GM23338 (cell line): ENCODE measurements around the gene ARPC4. TPM values are rescaled to one million over a fixed set of nuclear protein-coding genes. Genes with fewer than 3 reads are reported as not detected.

Source experiments
- ATAC-seq: fragments of 200-7000 bp; cut with Tn5 transposase; 3 replicates; pipeline ENCODE4 v1.9.1; 2020
- DNase-seq: peaks from one replicate; pipeline ENCODE4 v3.0.0-alpha.2; 2015; ENCODE audit warnings: low spot score
- H2AFZ ChIP-seq: fragments of 200-600 bp; sonication (generic); 2 replicates; pipeline ENCODE4 v1.8.0; 2016; ENCODE audit warnings: antibody characterized with exemption, mild to moderate bottlenecking, moderate library complexity
- H3F3A ChIP-seq: fragments of 200-600 bp; sonication (generic); replicated peaks from 2 replicates; pipeline ENCODE4 v1.8.0; 2017; ENCODE audit warnings: antibody characterized with exemption, mixed run types, low read depth
- H3K27ac ChIP-seq: fragments of 200-600 bp; sonication (generic); 2 replicates; pipeline ENCODE4 v1.6.1; 2016; ENCODE audit warnings: low read depth
- H3K27me3 ChIP-seq: fragments of 200-600 bp; sonication (generic); 2 replicates; pipeline ENCODE4 v1.8.0; 2016; ENCODE audit warnings: mild to moderate bottlenecking, mixed run types, moderate library complexity; ENCODE audit not compliant: insufficient read depth
- H3K36me3 ChIP-seq: fragments of 200-600 bp; sonication (generic); 2 replicates; pipeline ENCODE4 v1.8.0; 2016; ENCODE audit warnings: mild to moderate bottlenecking; ENCODE audit not compliant: insufficient read depth
- H3K4me1 ChIP-seq: fragments of 200-600 bp; sonication (generic); 2 replicates; pipeline ENCODE4 v1.8.0; 2016; ENCODE audit warnings: mild to moderate bottlenecking, moderate library complexity; ENCODE audit not compliant: insufficient read depth
- H3K4me2 ChIP-seq: fragments of 200-600 bp; sonication (generic); 2 replicates; pipeline ENCODE4 v1.7.1; 2017; ENCODE audit warnings: mixed run types
- H3K4me3 ChIP-seq: fragments of 200-600 bp; sonication (generic); 2 replicates; pipeline ENCODE4 v1.6.1; 2016; ENCODE audit warnings: mixed run types
- H3K79me2 ChIP-seq: fragments of 200-600 bp; sonication (generic); replicated peaks from 2 replicates; pipeline ENCODE4 v1.8.0; 2017; ENCODE audit warnings: mild to moderate bottlenecking; ENCODE audit not compliant: insufficient read depth
- H3K9me2 ChIP-seq: fragments of 200-600 bp; sonication (generic); 2 replicates; pipeline ENCODE4 v1.8.0; 2017; ENCODE audit not compliant: insufficient read depth
- H4K20me1 ChIP-seq: fragments of 200-600 bp; sonication (generic); replicated peaks from 2 replicates; pipeline ENCODE4 v1.8.0; 2017; ENCODE audit warnings: mild to moderate bottlenecking; ENCODE audit not compliant: insufficient read depth
- H3K27ac Mint-ChIP-seq: 2 replicates; pipeline ENCODE4 v1.8.0; 2020; ENCODE audit warnings: inconsistent platforms, mild to moderate bottlenecking, moderate library complexity, mixed read lengths
- H3K27me3 Mint-ChIP-seq: 3 replicates; pipeline ENCODE4 v1.8.0; 2022; ENCODE audit warnings: low read depth, mild to moderate bottlenecking, moderate library complexity, mixed read lengths, inconsistent platforms; ENCODE audit not compliant: insufficient read depth, poor library complexity
- H3K36me3 Mint-ChIP-seq: 3 replicates; pipeline ENCODE4 v1.8.0; 2021; ENCODE audit warnings: low read depth, mild to moderate bottlenecking, inconsistent platforms, moderate library complexity, mixed read lengths
- H3K4me1 Mint-ChIP-seq: 3 replicates; pipeline ENCODE4 v1.8.0; 2020; ENCODE audit warnings: mild to moderate bottlenecking, inconsistent platforms, mixed read lengths
- H3K4me3 Mint-ChIP-seq: 3 replicates; pipeline ENCODE4 v1.8.0; 2021; ENCODE audit warnings: moderate library complexity, mild to moderate bottlenecking, inconsistent platforms, mixed read lengths
- H3K9me3 Mint-ChIP-seq: 3 replicates; pipeline ENCODE4 v1.8.0; 2020; ENCODE audit warnings: moderate library complexity, mild to moderate bottlenecking, inconsistent platforms, mixed read lengths
- ETS1 ChIP-seq: IDR thresholded peaks from 2 replicates; pipeline ENCODE4 v1.6.1; 2016; ENCODE audit warnings: antibody characterized with exemption
- EZH2 ChIP-seq: fragments of 200-600 bp; sonication (generic); IDR thresholded peaks from one replicate; pipeline ENCODE4 v1.8.0; 2017; ENCODE audit warnings: antibody characterized with exemption, mild to moderate bottlenecking, low read depth; ENCODE audit not compliant: unreplicated experiment
- EZH2phosphoT487 ChIP-seq: fragments of 200-600 bp; sonication (generic); IDR thresholded peaks from one replicate; pipeline ENCODE4 v1.8.1; 2018; ENCODE audit warnings: antibody characterized with exemption; ENCODE audit not compliant: unreplicated experiment
- JUNB ChIP-seq: IDR thresholded peaks from one replicate; pipeline ENCODE4 v1.6.1; 2016; ENCODE audit warnings: antibody characterized with exemption; ENCODE audit not compliant: unreplicated experiment
- NANOG ChIP-seq: IDR thresholded peaks from 2 replicates; pipeline ENCODE4 v1.6.1; 2016; ENCODE audit warnings: antibody characterized with exemption, borderline replicate concordance
- POLR2AphosphoS5 ChIP-seq: IDR thresholded peaks from 2 replicates; pipeline ENCODE4 v1.6.1; 2016; ENCODE audit warnings: antibody characterized with exemption, low read depth
- STAT1 ChIP-seq: IDR thresholded peaks from one replicate; pipeline ENCODE4 v1.6.1; 2016; ENCODE audit warnings: antibody characterized with exemption; ENCODE audit not compliant: unreplicated experiment
- ZNF114 ChIP-seq: fragments of 250-450 bp; sonication (Bioruptor Pico); IDR thresholded peaks from 2 replicates; pipeline ENCODE4 v1.5.0; 2020; ENCODE audit warnings: mild to moderate bottlenecking, moderate library complexity
- ZNF331 ChIP-seq: fragments of 250-450 bp; sonication (Bioruptor Pico); IDR thresholded peaks from 2 replicates; pipeline ENCODE4 v1.5.0; 2020; ENCODE audit warnings: low read depth, mild to moderate bottlenecking, moderate library complexity
- ZNF462 ChIP-seq: fragments of 250-450 bp; sonication (Bioruptor Pico); IDR thresholded peaks from 2 replicates; pipeline ENCODE4 v1.5.0; 2020; ENCODE audit warnings: mild to moderate bottlenecking, moderate library complexity
- polyA plus RNA-seq: library from polyadenylated mRNA; unstranded; fragments of >200 nt; fragmentation: Nextera tagmentation; extraction: Ambion mirVana; gene quantifications from 2 replicates; pipeline ENCODE4 v1.2.1, GENCODE V29; 2016
- total RNA-seq: library from RNA; depleted of rRNA; stranded (reverse); fragments of >200 nt; shearing (Covaris generic); gene quantifications from 2 replicates; pipeline ENCODE4 v1.2.3, GENCODE V29; 2014
- TF ChIP-seq, protein P1 (sequence below), 2 experiments: fragments of 200-600 bp in 1 of 2; sonication (generic) in 1 of 2; conservative IDR thresholded peaks; 2 replicates each; pipeline versions ENCODE4 v1.5.1 to v1.6.1; 2016 to 2017; ENCODE audit warnings: antibody characterized with exemption in 2 of 2, low read depth in 2 of 2, mild to moderate bottlenecking in 2 of 2, moderate library complexity in 1 of 2

The ARPC4 gene
- total and polyA plus RNA-seq, 2 experiments from 2014 or later: 71.9 to 176 TPM

GRCh38 chr3:9791127-9791526 is 1.8 kb upstream of the ARPC4 start:
- Histone ChIP-seq H3K4me2 (no peak overlapping the region), H3K27ac (no peak overlapping the region), H3K27me3 (no peaks in the 10 kb centered on the region), H3K4me1 (peaks cover 6% of the 10 kb centered on the region), H3K36me3 (peaks cover 4% of the 10 kb centered on the region; the same call in 1 of the 2 replicates), H3K9me2 (0 out of 2 replicates have a peak, but pooled peaks cover 3% of the 10 kb centered on the region), H3K79me2 (peaks cover 31% of the 10 kb centered on the region), H4K20me1 (no peaks in the 10 kb centered on the region; the same call in 1 of the 2 replicates), H3F3A (peaks cover 15% of the 10 kb centered on the region; the same call in 1 of the 2 replicates), H3K4me3 (peak overlapping the region; percentile 92; the same call in 1 of the 2 replicates), H2AFZ (no peak overlapping the region)
- H3K36me3 Mint-ChIP-seq: peaks cover 56% of the 10 kb centered on the region
- H3K9me3 Mint-ChIP-seq: no peaks in the 10 kb centered on the region
- H3K4me3 Mint-ChIP-seq: peak overlapping the region; percentile 97
- no peak for ATAC-seq
- no peak overlapping the region for H3K27ac Mint-ChIP-seq
- H3K27me3 Mint-ChIP-seq: peaks cover 12% of the 10 kb centered on the region
- no peak for DNase-seq
- TF ChIP-seq STAT1 (no peak), POLR2AphosphoS5 (no peak)
- H3K4me1 Mint-ChIP-seq: peaks cover 14% of the 10 kb centered on the region

DNA sequence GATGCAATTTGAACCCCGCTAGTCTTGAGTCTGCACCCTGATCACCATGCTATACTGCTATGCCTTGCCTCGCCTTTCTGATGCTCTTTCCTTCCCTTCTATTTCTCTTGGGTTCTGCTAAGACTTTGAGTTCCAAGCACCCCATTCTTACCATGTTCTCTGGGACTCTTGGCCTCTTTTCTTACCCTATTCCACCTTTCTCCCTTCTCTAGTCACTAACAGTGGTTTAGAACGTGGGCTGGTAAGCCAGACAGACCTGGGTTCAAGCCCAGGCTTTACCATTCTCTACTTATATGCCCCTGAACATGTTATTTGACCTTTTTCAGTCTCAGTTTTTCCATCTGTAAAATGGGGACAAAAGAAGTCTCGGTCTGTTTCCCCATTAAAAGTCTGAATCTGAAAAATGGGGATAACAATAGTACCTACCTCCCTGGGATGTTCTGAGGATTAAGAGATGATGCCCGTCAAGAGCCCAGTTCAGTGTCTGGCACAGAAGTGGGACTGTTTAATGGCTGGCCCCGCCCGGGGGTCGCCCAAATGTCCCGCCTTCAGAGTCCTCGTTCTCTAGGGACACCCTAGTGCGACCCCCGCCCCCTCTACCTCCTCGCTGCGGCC is 985 bp upstream of the ARPC4 start:
- peaks cover 4% of the 10 kb centered on the region; the same call in 1 of the 2 replicates for H3K36me3 ChIP-seq
- no peak for ATAC-seq

More for the DNA sequence above, 985 bp upstream of the ARPC4 start:
- Mint-ChIP-seq H3K4me1 (peaks cover 14% of the 10 kb centered on the region), H3K27ac (peak overlapping the region; percentile 92), H3K27me3 (peaks cover 12% of the 10 kb centered on the region), H3K36me3 (peaks cover 53% of the 10 kb centered on the region), H3K9me3 (no peaks in the 10 kb centered on the region), H3K4me3 (peak overlapping the region; percentile 97)
- Histone ChIP-seq H4K20me1 (no peaks in the 10 kb centered on the region; the same call in 1 of the 2 replicates), H3K79me2 (peaks cover 39% of the 10 kb centered on the region), H3K9me2 (0 out of 2 replicates have a peak, but pooled peaks cover 3% of the 10 kb centered on the region), H3K4me3 (peak overlapping the region; percentile 92), H3K27me3 (no peaks in the 10 kb centered on the region), H3K4me2 (peak overlapping the region; percentile 99), H3F3A (peaks cover 15% of the 10 kb centered on the region; the same call in 1 of the 2 replicates), H2AFZ (peak overlapping the region; percentile 57; the same call in 1 of the 2 replicates), H3K4me1 (peaks cover 6% of the 10 kb centered on the region), H3K27ac (peak overlapping the region; percentile 99)
- TF ChIP-seq JUNB: no peak
- TF ChIP-seq, protein P1, sequence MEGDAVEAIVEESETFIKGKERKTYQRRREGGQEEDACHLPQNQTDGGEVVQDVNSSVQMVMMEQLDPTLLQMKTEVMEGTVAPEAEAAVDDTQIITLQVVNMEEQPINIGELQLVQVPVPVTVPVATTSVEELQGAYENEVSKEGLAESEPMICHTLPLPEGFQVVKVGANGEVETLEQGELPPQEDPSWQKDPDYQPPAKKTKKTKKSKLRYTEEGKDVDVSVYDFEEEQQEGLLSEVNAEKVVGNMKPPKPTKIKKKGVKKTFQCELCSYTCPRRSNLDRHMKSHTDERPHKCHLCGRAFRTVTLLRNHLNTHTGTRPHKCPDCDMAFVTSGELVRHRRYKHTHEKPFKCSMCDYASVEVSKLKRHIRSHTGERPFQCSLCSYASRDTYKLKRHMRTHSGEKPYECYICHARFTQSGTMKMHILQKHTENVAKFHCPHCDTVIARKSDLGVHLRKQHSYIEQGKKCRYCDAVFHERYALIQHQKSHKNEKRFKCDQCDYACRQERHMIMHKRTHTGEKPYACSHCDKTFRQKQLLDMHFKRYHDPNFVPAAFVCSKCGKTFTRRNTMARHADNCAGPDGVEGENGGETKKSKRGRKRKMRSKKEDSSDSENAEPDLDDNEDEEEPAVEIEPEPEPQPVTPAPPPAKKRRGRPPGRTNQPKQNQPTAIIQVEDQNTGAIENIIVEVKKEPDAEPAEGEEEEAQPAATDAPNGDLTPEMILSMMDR (conservative IDR thresholded peaks at IDR 0.05; ENCODE audit: low read depth in 2 of 2): no peak
- TF ChIP-seq ZNF462: no peak
- TF ChIP-seq ETS1: no peak
- no peak for TF ChIP-seq EZH2phosphoT487
- TF ChIP-seq EZH2: no peak
- no peak for TF ChIP-seq NANOG
- no peak for TF ChIP-seq ZNF331 (CRISPR knock-in tag)
- TF ChIP-seq ZNF114: no peak
- TF ChIP-seq STAT1: no peak
- TF ChIP-seq POLR2AphosphoS5: no peak
- DNase-seq: no peak
